ENCODE data around the gene POLR2L. TPM values are rescaled to one million over a fixed set of nuclear protein-coding genes. Genes with fewer than 3 reads are reported as not detected.

The POLR2L gene
- total RNA-seq, 1 donor from 2014 or later, result 111 TPM

DNA sequence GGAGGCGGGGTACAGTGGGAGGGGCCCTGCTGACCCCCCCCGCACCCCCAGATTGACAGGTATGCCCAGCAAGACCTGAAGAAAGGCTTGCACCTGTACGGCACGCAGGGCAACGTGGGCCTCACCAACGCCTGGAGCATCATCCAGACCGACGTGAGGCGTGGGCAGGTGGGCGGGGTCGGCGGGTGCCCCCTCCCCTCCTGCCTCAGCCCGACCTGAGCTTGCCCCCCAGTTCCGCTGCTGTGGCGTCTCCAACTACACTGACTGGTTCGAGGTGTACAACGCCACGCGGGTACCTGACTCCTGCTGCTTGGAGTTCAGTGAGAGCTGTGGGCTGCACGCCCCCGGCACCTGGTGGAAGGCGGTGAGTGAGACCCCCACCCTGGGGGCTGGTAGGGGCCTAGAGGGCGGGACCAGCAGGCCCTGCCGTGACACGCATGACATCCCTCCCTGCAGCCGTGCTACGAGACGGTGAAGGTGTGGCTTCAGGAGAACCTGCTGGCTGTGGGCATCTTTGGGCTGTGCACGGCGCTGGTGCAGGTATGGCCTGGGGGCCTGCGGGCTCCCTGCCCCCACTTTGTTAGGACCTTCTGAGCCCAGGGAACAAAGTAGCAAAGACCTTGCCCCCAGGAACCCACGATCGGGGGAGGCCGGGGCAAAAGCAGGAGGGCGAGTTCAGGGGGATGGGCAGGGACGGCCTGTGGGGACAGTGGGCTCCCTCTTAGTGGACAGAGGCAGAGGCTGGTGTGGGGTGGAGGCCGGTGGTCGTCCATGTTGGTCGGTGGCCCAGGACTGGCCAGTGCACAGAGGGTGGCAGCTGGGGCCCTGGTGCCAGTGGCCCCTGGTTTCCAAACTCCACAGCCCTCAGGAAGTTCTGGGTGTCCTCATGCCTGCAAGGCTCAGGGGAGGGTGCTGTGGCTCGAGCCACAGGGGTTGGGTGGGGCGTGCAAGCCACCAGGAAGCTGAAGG lies 23.4 kb upstream of the POLR2L start:
- H3K27me3 Mint-ChIP-seq (ENCODE audit: low read depth), result no peaks in the 10 kb centered on the region
- H3K36me3 Mint-ChIP-seq (ENCODE audit: low read depth), result no peaks in the 10 kb centered on the region
- H3K4me1 Mint-ChIP-seq (ENCODE audit: low read depth), result no peaks in the 10 kb centered on the region
- H3K27ac Mint-ChIP-seq, result no peak overlapping the region
- H3K4me3 Mint-ChIP-seq (ENCODE audit: low read depth), result no peak overlapping the region
- intact Hi-C loops (cut with micrococcal nuclease), result no loop called here
- H3K9me3 Mint-ChIP-seq, result no peaks in the 10 kb centered on the region
- no peak for DNase-seq (ENCODE audit: low spot score)

DNA sequence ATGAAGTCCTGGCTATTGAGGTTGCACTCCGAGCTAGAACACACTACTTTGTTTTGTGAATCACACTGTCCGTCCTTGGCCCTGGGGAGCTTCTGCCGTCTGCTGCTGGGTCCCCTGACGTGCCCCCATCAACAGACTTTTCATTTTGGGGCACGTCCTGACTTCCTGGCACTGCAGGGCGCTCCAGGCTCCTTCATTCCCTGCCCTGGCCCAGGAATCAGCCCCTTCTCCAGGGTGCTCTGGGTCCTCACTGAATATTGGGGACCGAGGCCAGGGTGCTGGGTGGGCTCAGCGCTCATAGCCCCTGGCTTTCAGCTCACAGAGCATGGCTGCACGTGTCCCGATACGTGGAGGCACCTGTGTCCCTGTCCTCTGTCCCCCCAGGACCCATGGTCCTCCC lies 22.6 kb upstream of the POLR2L start:
- H3K9me3 Mint-ChIP-seq, result no peaks in the 10 kb centered on the region
- H3K36me3 Mint-ChIP-seq (ENCODE audit: low read depth), result no peaks in the 10 kb centered on the region
- no peak for DNase-seq (ENCODE audit: low spot score)
- no peaks in the 10 kb centered on the region for H3K27me3 Mint-ChIP-seq (ENCODE audit: low read depth)
- intact Hi-C loops (cut with micrococcal nuclease), result no loop called here
- H3K4me3 Mint-ChIP-seq (ENCODE audit: low read depth), result no peak overlapping the region
- H3K27ac Mint-ChIP-seq, result no peak overlapping the region
- no peaks in the 10 kb centered on the region for H3K4me1 Mint-ChIP-seq (ENCODE audit: low read depth)

GRCh38 chr11:863910-864827 lies 21.8 kb upstream of the POLR2L start:
- H3K4me3 Mint-ChIP-seq (ENCODE audit: low read depth), result no peak overlapping the region
- H3K36me3 Mint-ChIP-seq (ENCODE audit: low read depth), result no peaks in the 10 kb centered on the region
- H3K4me1 Mint-ChIP-seq (ENCODE audit: low read depth), result no peaks in the 10 kb centered on the region
- DNase-seq (ENCODE audit: low spot score), result no peak
- H3K27ac Mint-ChIP-seq, result no peak overlapping the region
- no peaks in the 10 kb centered on the region for H3K9me3 Mint-ChIP-seq
- H3K27me3 Mint-ChIP-seq (ENCODE audit: low read depth), result no peaks in the 10 kb centered on the region
- intact Hi-C loops (cut with micrococcal nuclease), result no loop called here

DNA sequence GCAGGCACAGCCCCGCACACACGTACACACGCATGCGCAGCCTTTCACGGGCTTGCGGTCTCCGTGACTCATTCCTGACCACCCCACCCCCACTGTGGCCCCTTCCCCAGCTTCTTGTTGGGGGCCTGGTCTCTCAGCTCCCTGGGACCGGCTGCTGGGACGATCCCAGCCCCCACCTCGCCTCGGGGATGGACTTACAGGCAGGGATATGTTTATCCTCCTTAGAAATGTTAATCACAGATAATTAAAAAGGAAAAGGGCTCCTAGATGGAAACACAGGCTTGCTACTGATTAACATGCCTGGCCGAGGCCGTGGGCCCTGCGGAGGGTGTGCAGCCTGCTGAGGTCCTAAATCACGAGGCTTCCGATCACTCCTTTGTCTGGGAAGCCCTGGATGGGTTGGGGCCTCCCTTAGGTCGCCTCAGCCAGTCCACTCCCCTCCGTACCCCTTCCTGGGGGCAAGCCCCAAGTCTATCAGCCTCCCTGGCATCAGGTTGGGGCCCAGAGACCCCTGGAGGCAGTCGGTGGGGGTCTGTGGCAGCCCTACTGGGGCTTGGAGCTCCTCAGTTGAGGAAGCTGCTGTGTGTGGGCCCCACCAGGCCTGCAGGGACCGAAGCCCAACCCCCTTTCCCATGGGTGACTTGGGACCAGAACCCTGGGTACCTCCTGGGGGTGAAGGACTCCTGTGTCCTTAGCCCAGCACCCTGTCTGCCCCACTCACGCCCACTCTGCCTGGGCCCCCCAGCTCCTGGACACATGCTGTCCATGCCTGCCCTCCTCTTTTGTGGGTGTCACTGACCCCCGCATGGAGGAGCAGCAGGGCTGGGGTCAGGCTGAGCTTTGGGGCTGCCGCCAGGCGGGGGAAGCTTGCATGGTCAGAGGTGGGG lies 20.9 kb upstream of the POLR2L start:
- Mint-ChIP-seq H3K4me1 (ENCODE audit: low read depth) (no peaks in the 10 kb centered on the region), H3K4me3 (ENCODE audit: low read depth) (no peak overlapping the region), H3K27me3 (ENCODE audit: low read depth) (no peaks in the 10 kb centered on the region), H3K9me3 (no peaks in the 10 kb centered on the region), H3K27ac (no peak overlapping the region), H3K36me3 (ENCODE audit: low read depth) (no peaks in the 10 kb centered on the region)
- DNase-seq (ENCODE audit: low spot score), result no peak
- intact Hi-C loops (cut with micrococcal nuclease), result no loop called here

DNA sequence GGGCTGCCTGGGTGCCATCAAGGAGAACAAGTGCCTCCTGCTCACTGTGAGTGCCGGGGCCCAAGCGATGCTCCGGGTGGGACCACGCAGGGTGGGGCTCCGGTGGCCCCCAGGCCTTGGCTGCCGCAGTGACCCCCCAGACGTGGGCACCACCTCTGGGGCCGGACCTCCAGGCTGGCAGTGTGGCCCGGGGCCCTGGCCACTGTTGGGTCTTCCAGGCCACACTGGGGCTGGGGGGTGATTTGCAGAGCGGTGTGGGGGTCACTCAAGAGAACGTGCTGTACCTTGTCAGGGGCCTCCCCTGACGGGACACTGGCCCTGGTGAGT lies 20.3 kb upstream of the POLR2L start:
- no peaks in the 10 kb centered on the region for H3K4me1 Mint-ChIP-seq (ENCODE audit: low read depth)
- H3K27me3 Mint-ChIP-seq (ENCODE audit: low read depth), result no peaks in the 10 kb centered on the region
- H3K9me3 Mint-ChIP-seq, result no peaks in the 10 kb centered on the region
- DNase-seq (ENCODE audit: low spot score), result no peak
- intact Hi-C loops (cut with micrococcal nuclease), result no loop called here
- no peak overlapping the region for H3K27ac Mint-ChIP-seq
- H3K4me3 Mint-ChIP-seq (ENCODE audit: low read depth), result no peak overlapping the region
- H3K36me3 Mint-ChIP-seq (ENCODE audit: low read depth), result no peaks in the 10 kb centered on the region

DNA sequence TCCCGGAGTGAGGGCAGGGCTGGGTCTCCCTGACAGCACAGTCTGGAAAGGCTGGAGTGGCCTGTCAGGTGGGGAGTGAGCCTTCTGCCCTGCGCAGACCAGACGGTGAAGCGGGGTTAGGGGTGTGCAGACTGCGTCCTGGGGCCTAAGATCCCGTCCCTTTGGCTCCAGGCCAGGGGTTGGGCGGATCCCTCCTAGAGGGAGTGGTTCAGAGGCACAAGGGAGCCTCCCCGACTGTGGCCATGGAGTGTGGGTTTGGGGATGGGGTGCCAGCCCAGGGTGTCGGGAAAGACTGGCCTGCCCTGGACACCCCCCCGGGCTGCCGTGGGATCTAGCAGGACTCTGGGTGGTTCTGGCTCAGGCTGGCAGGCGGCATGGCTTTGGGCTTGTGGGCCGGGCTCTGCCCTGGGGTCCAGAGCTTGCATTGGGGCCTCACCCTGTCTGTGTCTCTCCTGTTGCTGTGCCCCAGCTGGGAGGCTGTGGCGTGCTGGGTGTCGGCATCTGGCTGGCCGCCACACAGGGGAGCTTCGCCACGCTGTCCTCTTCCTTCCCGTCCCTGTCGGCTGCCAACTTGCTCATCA lies 19.8 kb upstream of the POLR2L start:
- DNase-seq (ENCODE audit: low spot score), result no peak
- intact Hi-C loops (cut with micrococcal nuclease), result no loop called here
- Mint-ChIP-seq H3K27ac (no peak overlapping the region), H3K9me3 (no peaks in the 10 kb centered on the region), H3K27me3 (ENCODE audit: low read depth) (no peaks in the 10 kb centered on the region), H3K4me3 (ENCODE audit: low read depth) (no peak overlapping the region), H3K4me1 (ENCODE audit: low read depth) (no peaks in the 10 kb centered on the region), H3K36me3 (ENCODE audit: low read depth) (no peaks in the 10 kb centered on the region)

- no peak overlapping the region for H3K27ac Mint-ChIP-seq
- H3K4me3 Mint-ChIP-seq (ENCODE audit: low read depth), result no peak overlapping the region
- no peaks in the 10 kb centered on the region for H3K36me3 Mint-ChIP-seq (ENCODE audit: low read depth)
- H3K4me1 Mint-ChIP-seq (ENCODE audit: low read depth), result no peaks in the 10 kb centered on the region
- H3K27me3 Mint-ChIP-seq (ENCODE audit: low read depth), result no peaks in the 10 kb centered on the region
- DNase-seq (ENCODE audit: low spot score), result no peak
- intact Hi-C loops (cut with micrococcal nuclease), result no loop called here
- H3K9me3 Mint-ChIP-seq, result no peaks in the 10 kb centered on the region
These were observed 18.8 kb upstream of the POLR2L start for GRCh38 chr11:861105-861479.

DNA sequence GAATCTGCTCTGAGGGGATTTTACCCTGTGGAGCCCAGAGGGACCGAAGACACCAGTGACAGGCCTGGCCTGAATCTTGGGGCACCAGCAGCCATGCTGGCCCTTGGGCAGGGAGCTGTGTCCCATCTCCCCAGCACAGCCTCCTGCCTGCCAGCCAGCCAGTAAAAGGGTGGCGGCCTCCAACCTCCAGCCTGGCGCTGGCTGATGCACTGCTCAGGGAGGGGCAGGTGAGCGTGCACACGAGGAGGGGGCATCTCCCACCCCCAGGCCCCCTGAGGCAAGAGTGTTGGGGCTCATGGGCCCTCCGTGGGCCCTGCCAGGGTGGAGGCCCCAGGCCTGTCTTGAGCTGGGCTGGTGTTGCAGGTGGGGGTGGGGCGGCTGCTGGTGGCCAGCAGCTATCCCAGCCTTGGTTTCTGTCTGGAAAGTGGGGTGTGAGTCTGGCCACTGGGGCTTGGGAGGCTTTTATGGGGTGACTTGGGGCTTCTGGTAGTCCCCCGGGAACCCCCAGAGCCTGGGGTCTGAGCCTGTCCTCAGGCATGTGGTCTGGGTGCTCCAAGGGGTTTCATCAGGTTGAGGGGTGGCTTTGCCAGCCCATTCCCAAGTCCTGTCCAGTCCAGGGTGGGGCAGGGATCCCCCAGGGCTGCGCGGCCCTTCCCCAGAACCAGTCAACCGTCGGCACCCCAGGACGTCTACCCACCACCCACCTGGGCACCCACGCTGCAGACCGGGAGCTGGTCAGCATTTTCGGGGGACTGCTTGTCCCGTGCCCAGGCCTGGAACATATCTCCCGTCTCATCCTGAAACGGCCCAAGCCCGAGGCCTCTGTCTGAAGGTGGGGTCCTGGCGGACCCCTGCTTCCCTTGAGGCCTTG lies 18.1 kb upstream of the POLR2L start:
- H3K27ac Mint-ChIP-seq, result no peak overlapping the region

GRCh38 chr11:859394-860131 lies 17.2 kb upstream of the POLR2L start:
- Mint-ChIP-seq H3K27ac (no peak overlapping the region), H3K27me3 (ENCODE audit: low read depth) (no peaks in the 10 kb centered on the region), H3K4me3 (ENCODE audit: low read depth) (no peak overlapping the region), H3K4me1 (ENCODE audit: low read depth) (no peaks in the 10 kb centered on the region), H3K9me3 (no peaks in the 10 kb centered on the region), H3K36me3 (ENCODE audit: low read depth) (no peaks in the 10 kb centered on the region)
- no peak for DNase-seq (ENCODE audit: low spot score)
- intact Hi-C loops (cut with micrococcal nuclease), result no loop called here

More for the DNA sequence above, 18.1 kb upstream of the POLR2L start:
- no peaks in the 10 kb centered on the region for H3K27me3 Mint-ChIP-seq (ENCODE audit: low read depth)
- no peak for DNase-seq (ENCODE audit: low spot score)
- H3K9me3 Mint-ChIP-seq, result no peaks in the 10 kb centered on the region
- intact Hi-C loops (cut with micrococcal nuclease), result no loop called here
- H3K4me3 Mint-ChIP-seq (ENCODE audit: low read depth), result no peak overlapping the region
- H3K4me1 Mint-ChIP-seq (ENCODE audit: low read depth), result no peaks in the 10 kb centered on the region
- no peaks in the 10 kb centered on the region for H3K36me3 Mint-ChIP-seq (ENCODE audit: low read depth)

- Mint-ChIP-seq H3K4me1 (ENCODE audit: low read depth) (no peaks in the 10 kb centered on the region), H3K27ac (no peak overlapping the region), H3K36me3 (ENCODE audit: low read depth) (no peaks in the 10 kb centered on the region), H3K4me3 (ENCODE audit: low read depth) (no peak overlapping the region), H3K9me3 (no peaks in the 10 kb centered on the region), H3K27me3 (ENCODE audit: low read depth) (no peaks in the 10 kb centered on the region)
- DNase-seq (ENCODE audit: low spot score), result no peak
- intact Hi-C loops (cut with micrococcal nuclease), result no loop called here
These were observed 16.5 kb upstream of the POLR2L start for GRCh38 chr11:858762-859339.

Measured in activated T-helper 2 cell treated with anti-CD3 and anti-CD28 coated beads, Interferon-gamma antibody, Interleukin-2, Interleukin-4, amounts not matched to agents 10 μg/mL and 5 μg/mL and 100 μg/mL, durations not matched to agents 14 hours and 24 hours and 36 hours (primary cell).